Measurements from ENCODE around the gene GCAT.

Gene GCAT

GRCh38 chr22:37848587-37849088, 40.9 kb downstream of the GCAT start:
- no peak for FAIRE-seq

DNA sequence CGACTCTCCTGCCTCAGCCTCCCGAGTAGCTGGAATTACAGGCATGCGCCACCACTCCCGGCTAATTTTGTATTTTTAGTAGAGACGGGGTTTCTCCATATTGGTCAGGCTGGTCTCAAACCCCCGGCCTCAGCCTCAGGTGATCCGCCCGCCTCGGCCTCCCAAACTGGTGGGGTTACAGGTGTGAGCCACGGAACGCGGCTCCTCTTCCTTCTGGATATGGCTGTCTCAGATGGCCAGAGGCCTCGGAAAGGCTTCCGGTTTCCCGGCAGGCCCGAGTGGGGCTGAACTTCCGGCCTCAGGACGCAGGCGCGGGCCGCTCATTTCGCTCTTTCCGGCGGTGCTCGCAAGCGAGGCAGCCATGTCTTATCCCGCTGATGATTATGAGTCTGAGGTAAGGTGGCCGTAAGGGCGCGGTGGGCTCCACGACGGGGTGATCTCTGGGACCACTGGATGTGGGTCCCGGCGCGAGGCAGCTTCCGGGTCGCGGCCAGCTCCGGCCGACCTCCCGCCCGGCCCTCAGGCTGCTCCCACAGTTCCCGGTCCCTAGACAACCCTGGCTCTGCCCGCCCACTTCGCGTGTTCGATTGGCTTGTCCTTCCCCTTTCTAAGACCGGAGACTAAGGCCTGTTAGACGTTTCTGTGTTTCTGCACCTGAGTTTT, 41.5 kb downstream of the GCAT start, which contains the start of gene EIF3L:
TSS of gene EIF3L (plus strand) at position 331 of the 663 bp plus-strand sequence. CDS start at position 362, 31 bp downstream.
- FAIRE-seq = peak; percentile 72

DNA sequence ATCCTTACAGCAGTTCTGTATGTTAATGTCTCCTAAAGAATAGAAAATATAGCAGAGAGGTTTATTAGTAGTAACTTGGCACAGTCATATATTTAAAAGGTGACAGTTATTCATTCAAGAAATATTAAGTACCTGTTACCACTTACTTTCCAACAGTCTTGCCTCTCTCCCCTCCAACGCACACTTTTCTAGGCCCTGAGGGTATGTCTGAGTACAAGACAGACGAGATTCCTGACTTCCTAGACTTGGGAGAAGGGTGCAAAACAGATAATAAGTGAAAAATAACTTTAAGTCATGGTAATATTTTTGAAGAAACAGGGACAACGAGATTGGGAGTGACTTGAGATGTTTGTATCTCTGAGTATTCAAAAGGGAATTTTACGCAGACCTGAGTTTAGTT, 43.1 kb downstream of the GCAT start:
- no peak for FAIRE-seq

- no peak for FAIRE-seq
Observed at GRCh38 chr22:37852418-37852817, 44.7 kb downstream of the GCAT start.

GRCh38 chr22:37854946-37855345, 47.2 kb downstream of the GCAT start:
- no peak for FAIRE-seq

- no peak for FAIRE-seq
Observed at GRCh38 chr22:37855462-37855861, 47.7 kb downstream of the GCAT start.

GRCh38 chr22:37860796-37861421, 53.2 kb downstream of the GCAT start:
- no peak for FAIRE-seq

DNA sequence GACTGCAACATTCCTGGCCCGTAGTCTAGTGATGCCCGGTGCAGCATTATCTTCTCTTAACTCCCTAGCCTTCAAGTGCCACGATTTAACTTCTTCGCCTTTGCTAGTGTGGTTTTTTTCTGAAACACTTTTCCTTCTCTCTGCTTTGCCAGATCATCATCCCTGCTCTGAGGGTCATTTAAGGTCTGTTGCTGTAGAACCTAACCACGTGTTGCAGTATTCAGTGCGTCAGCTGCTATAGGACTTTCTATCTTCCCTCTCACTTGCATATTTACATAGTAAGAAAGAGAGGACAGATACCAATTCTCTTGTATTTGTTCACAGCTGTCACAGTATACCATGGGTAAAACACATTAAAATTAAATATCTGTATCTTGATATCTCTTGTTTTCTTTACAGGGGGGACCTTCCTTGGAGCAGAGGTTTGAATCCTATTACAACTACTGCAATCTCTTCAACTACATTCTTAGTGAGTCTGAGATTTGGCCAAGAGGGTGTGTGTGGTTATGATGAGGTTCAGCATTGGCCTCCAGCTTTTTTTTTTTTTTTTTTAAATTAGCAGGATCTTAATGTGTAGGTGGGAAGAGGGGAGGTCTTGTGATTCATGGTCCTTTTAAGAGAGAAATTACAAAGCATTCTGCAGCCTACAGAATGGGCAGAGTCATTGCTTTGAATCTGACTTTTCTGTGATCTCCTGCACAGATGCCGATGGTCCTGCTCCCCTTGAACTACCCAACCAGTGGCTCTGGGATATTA, 55.0 kb downstream of the GCAT start:
- FAIRE-seq = no peak

- FAIRE-seq = no peak
Observed at GRCh38 chr22:37865510-37865909, 57.8 kb downstream of the GCAT start.

Measured in G401.6 (cell line).